ENCODE results near the gene STAT6.
"Not testable (repeated sequence)": the region's sequence is repeated elsewhere in the genome, so short reads cannot be mapped to it uniquely, and the experiment has no call there.

The STAT6 gene

GRCh38 chr12:57058454-57058853, 52.7 kb downstream of the STAT6 start:
- no peak overlapping the region for H2AFZ ChIP-seq (ENCODE audit: low read length)
- no peaks in the 10 kb centered on the region for H3K27me3 ChIP-seq (ENCODE audit: insufficient read depth, low read length, poor library complexity, severe bottlenecking)
- no peak overlapping the region for H3K4me2 ChIP-seq (ENCODE audit: low read depth, low read length, poor library complexity, severe bottlenecking)
- TF ChIP-seq CTCF (conservative IDR thresholded peaks at IDR 0.05; ENCODE audit: low read length) = no peak
- no peak for TF ChIP-seq EZH2phosphoT487 (IDR thresholded peaks at IDR 0.05; ENCODE audit: borderline replicate concordance)
- H3F3A ChIP-seq (ENCODE audit: low read depth) = no peaks in the 10 kb centered on the region; the same call in 1 of the 2 replicates
- H3K4me1 ChIP-seq (ENCODE audit: insufficient read depth, low read length, poor library complexity, severe bottlenecking) = peaks cover 4% of the 10 kb centered on the region
- H3K4me3 ChIP-seq (ENCODE audit: low read length, poor library complexity, severe bottlenecking) = no peak overlapping the region
- H3K36me3 ChIP-seq (ENCODE audit: insufficient read depth, low read length) = peaks cover 39% of the 10 kb centered on the region; the same call in 1 of the 2 replicates
- no peak overlapping the region for H3K9ac ChIP-seq (ENCODE audit: low read depth, low read length, poor library complexity, severe bottlenecking)
- no peaks in the 10 kb centered on the region for H3K9me2 ChIP-seq (replicated peaks; ENCODE audit: low read depth, low read length)
- no peaks in the 10 kb centered on the region for H3K9me3 ChIP-seq (ENCODE audit: insufficient read depth, low read depth, low read length)
- no peaks in the 10 kb centered on the region for H3K79me2 ChIP-seq (ENCODE audit: insufficient read depth, low read length)
- H4K20me1 ChIP-seq (ENCODE audit: insufficient read depth, low read length, poor library complexity, severe bottlenecking) = no peaks in the 10 kb centered on the region

GRCh38 chr12:57057067-57057751, 54.0 kb downstream of the STAT6 start:
- no peak overlapping the region for H2AFZ ChIP-seq (ENCODE audit: low read length)
- H3K4me2 ChIP-seq (ENCODE audit: low read depth, low read length, poor library complexity, severe bottlenecking) = no peak overlapping the region
- TF ChIP-seq EZH2phosphoT487 (IDR thresholded peaks at IDR 0.05; ENCODE audit: borderline replicate concordance) (no peak), CTCF (conservative IDR thresholded peaks at IDR 0.05; ENCODE audit: low read length) (no peak)
- peaks cover 4% of the 10 kb centered on the region for H3K4me1 ChIP-seq (ENCODE audit: insufficient read depth, low read length, poor library complexity, severe bottlenecking)
- no peaks in the 10 kb centered on the region for H4K20me1 ChIP-seq (ENCODE audit: insufficient read depth, low read length, poor library complexity, severe bottlenecking)
- no peaks in the 10 kb centered on the region for H3K9me3 ChIP-seq (ENCODE audit: insufficient read depth, low read depth, low read length)
- no peaks in the 10 kb centered on the region for H3K27me3 ChIP-seq (ENCODE audit: insufficient read depth, low read length, poor library complexity, severe bottlenecking)
- H3K4me3 ChIP-seq (ENCODE audit: low read length, poor library complexity, severe bottlenecking) = no peak overlapping the region
- H3K36me3 ChIP-seq (ENCODE audit: insufficient read depth, low read length) = peaks cover 35% of the 10 kb centered on the region; the same call in 1 of the 2 replicates
- no peaks in the 10 kb centered on the region for H3F3A ChIP-seq (ENCODE audit: low read depth)
- H3K9me2 ChIP-seq (replicated peaks; ENCODE audit: low read depth, low read length) = no peaks in the 10 kb centered on the region
- H3K9ac ChIP-seq (ENCODE audit: low read depth, low read length, poor library complexity, severe bottlenecking) = no peak overlapping the region
- no peaks in the 10 kb centered on the region for H3K79me2 ChIP-seq (ENCODE audit: insufficient read depth, low read length)

- Histone ChIP-seq H3K4me1 (ENCODE audit: insufficient read depth, low read length, poor library complexity, severe bottlenecking) (peaks cover 4% of the 10 kb centered on the region), H3K36me3 (ENCODE audit: insufficient read depth, low read length) (peaks cover 31% of the 10 kb centered on the region; the same call in 1 of the 2 replicates), H3K9me3 (ENCODE audit: insufficient read depth, low read depth, low read length) (no peaks in the 10 kb centered on the region), H3K9ac (ENCODE audit: low read depth, low read length, poor library complexity, severe bottlenecking) (no peak overlapping the region), H3F3A (ENCODE audit: low read depth) (no peaks in the 10 kb centered on the region), H3K27me3 (ENCODE audit: insufficient read depth, low read length, poor library complexity, severe bottlenecking) (no peaks in the 10 kb centered on the region), H3K4me2 (ENCODE audit: low read depth, low read length, poor library complexity, severe bottlenecking) (no peak overlapping the region), H3K79me2 (ENCODE audit: insufficient read depth, low read length) (no peaks in the 10 kb centered on the region), H2AFZ (ENCODE audit: low read length) (no peak overlapping the region), H3K4me3 (ENCODE audit: low read length, poor library complexity, severe bottlenecking) (no peak overlapping the region), H3K9me2 (replicated peaks; ENCODE audit: low read depth, low read length) (no peaks in the 10 kb centered on the region), H4K20me1 (ENCODE audit: insufficient read depth, low read length, poor library complexity, severe bottlenecking) (no peaks in the 10 kb centered on the region)
- TF ChIP-seq EZH2phosphoT487 (IDR thresholded peaks at IDR 0.05; ENCODE audit: borderline replicate concordance) (no peak), CTCF (conservative IDR thresholded peaks at IDR 0.05; ENCODE audit: low read length) (no peak)
These were observed 55.3 kb downstream of the STAT6 start for GRCh38 chr12:57055824-57056223.

DNA sequence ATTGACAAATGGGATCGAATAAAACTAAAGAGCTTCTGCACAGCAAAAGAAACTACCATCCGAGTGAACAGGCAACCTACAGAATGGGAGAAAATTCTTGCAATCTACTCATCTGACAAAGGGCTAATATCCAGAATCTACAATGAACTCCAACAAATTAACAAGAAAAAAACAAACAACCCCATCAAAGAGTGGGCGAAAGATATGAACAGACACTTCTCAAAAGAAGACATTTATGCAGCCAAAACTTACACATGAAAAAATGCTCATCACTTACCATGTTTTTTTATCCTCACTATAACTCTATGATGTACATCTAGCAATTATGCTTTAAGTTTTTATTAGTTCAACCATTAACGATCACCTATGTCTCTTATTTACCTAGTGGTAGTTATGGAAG, 57.3 kb downstream of the STAT6 start:
- H3K27me3 ChIP-seq (ENCODE audit: insufficient read depth, low read length, poor library complexity, severe bottlenecking); H3K4me3 ChIP-seq (ENCODE audit: low read length, poor library complexity, severe bottlenecking); H3K4me2 ChIP-seq (ENCODE audit: low read depth, low read length, poor library complexity, severe bottlenecking); H4K20me1 ChIP-seq (ENCODE audit: insufficient read depth, low read length, poor library complexity, severe bottlenecking); H3K9me2 ChIP-seq (replicated peaks; ENCODE audit: low read depth, low read length); H3K4me1 ChIP-seq (ENCODE audit: insufficient read depth, low read length, poor library complexity, severe bottlenecking); H2AFZ ChIP-seq (ENCODE audit: low read length); H3K9ac ChIP-seq (ENCODE audit: low read depth, low read length, poor library complexity, severe bottlenecking); H3F3A ChIP-seq (ENCODE audit: low read depth); H3K79me2 ChIP-seq (ENCODE audit: insufficient read depth, low read length); H3K9me3 ChIP-seq (ENCODE audit: insufficient read depth, low read depth, low read length): not testable (repeated sequence)
- peaks cover 12% of the 10 kb centered on the region; the same call in 1 of the 2 replicates for H3K36me3 ChIP-seq (ENCODE audit: insufficient read depth, low read length)

DNA sequence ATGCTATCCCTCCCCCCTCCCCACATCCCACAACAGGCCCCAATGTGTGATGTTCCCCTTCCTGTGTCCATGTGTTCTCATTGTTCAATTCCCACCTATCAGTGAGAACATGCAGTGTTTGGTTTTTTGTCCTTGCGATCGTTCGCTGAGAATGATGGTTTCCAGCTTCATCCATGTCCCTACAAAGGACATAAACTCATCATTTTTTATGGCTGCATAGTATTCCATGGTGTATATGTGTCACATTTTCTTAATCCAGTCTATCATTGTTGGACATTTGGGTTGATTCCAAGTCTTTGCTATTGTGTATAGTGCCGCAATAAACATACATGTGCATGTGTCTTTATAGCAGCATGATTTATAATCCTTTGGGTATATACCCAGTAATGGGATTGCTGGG, 58.0 kb downstream of the STAT6 start:
- not testable (repeated sequence) for H3K79me2 ChIP-seq (ENCODE audit: insufficient read depth, low read length); H3K4me2 ChIP-seq (ENCODE audit: low read depth, low read length, poor library complexity, severe bottlenecking); H2AFZ ChIP-seq (ENCODE audit: low read length); H3F3A ChIP-seq (ENCODE audit: low read depth); H3K9me3 ChIP-seq (ENCODE audit: insufficient read depth, low read depth, low read length); H4K20me1 ChIP-seq (ENCODE audit: insufficient read depth, low read length, poor library complexity, severe bottlenecking); H3K27me3 ChIP-seq (ENCODE audit: insufficient read depth, low read length, poor library complexity, severe bottlenecking); H3K9me2 ChIP-seq (replicated peaks; ENCODE audit: low read depth, low read length); H3K36me3 ChIP-seq (ENCODE audit: insufficient read depth, low read length); H3K9ac ChIP-seq (ENCODE audit: low read depth, low read length, poor library complexity, severe bottlenecking); H3K4me3 ChIP-seq (ENCODE audit: low read length, poor library complexity, severe bottlenecking)
- peaks cover 15% of the 10 kb centered on the region for H3K4me1 ChIP-seq (ENCODE audit: insufficient read depth, low read length, poor library complexity, severe bottlenecking)
